ENCODE data around the gene RYR2. TPM values are rescaled to one million over a fixed set of nuclear protein-coding genes. Genes with fewer than 3 reads are reported as not detected.

Gene RYR2
- total RNA-seq, 2 experiments from 2014 or later = not detected

GRCh38 chr1:237760951-237761350, 719.0 kb downstream of the RYR2 start:
- ChIA-PET POLR2A (interaction anchor here (0.6 to 1.3 kb wide), 3 partner anchors 9 to 1221 kb away, joined by 3 read pairs; no protein-coding TSS in a partner anchor), CTCF (ENCODE audit: unreplicated experiment) (interaction anchor here (0.6 kb wide), 1 partner anchor 1669 kb away, joined by 4 read pairs; no protein-coding TSS in a partner anchor)
- H3K4me1 ChIP-seq (ENCODE audit: insufficient read depth, low read length, poor library complexity, severe bottlenecking) = no peaks in the 10 kb centered on the region
- no peak for DNase-seq (ENCODE audit: low spot score)
- no peaks in the 10 kb centered on the region for H3K36me3 ChIP-seq (ENCODE audit: insufficient read depth, low read length)
- H2AFZ ChIP-seq (ENCODE audit: low read length) = no peak overlapping the region
- no TSS peak for BruUV-seq (replicated peaks)
- no peak overlapping the region for H3K4me2 ChIP-seq (ENCODE audit: low read length)
- intact Hi-C loops (cut with micrococcal nuclease; ENCODE audit: unreplicated experiment) = no loop called here
- H3K9me2 ChIP-seq (ENCODE audit: insufficient read depth, low read length) = no peaks in the 10 kb centered on the region
- no peaks in the 10 kb centered on the region for H4K20me1 ChIP-seq (ENCODE audit: insufficient read depth, low read length)
- H3K9me3 ChIP-seq (ENCODE audit: low read length) = no peaks in the 10 kb centered on the region
- H3K4me3 ChIP-seq (ENCODE audit: low read depth, low read length, poor library complexity, severe bottlenecking) = no peak overlapping the region
- TF ChIP-seq CTCF (conservative IDR thresholded peaks at IDR 0.05; ENCODE audit: low read length) (no peak), EZH2phosphoT487 (IDR thresholded peaks at IDR 0.05; ENCODE audit: borderline replicate concordance, low read depth, low read length) (no peak)
- no peak overlapping the region for H3K27ac ChIP-seq (ENCODE audit: low read depth, low read length, poor library complexity, severe bottlenecking)
- no peaks in the 10 kb centered on the region for H3K79me2 ChIP-seq (ENCODE audit: insufficient read depth, low read depth, low read length)

- intact Hi-C loops (cut with micrococcal nuclease; ENCODE audit: unreplicated experiment) = no loop called here
- H3K4me3 ChIP-seq (ENCODE audit: low read depth, low read length, poor library complexity, severe bottlenecking) = no peak overlapping the region
- no peak overlapping the region for H3K27ac ChIP-seq (ENCODE audit: low read depth, low read length, poor library complexity, severe bottlenecking)
- H3K4me1 ChIP-seq (ENCODE audit: insufficient read depth, low read length, poor library complexity, severe bottlenecking) = no peaks in the 10 kb centered on the region
- no peaks in the 10 kb centered on the region for H3K79me2 ChIP-seq (ENCODE audit: insufficient read depth, low read depth, low read length)
- TF ChIP-seq CTCF (conservative IDR thresholded peaks at IDR 0.05; ENCODE audit: low read length) (no peak), EZH2phosphoT487 (IDR thresholded peaks at IDR 0.05; ENCODE audit: borderline replicate concordance, low read depth, low read length) (no peak)
- no TSS peak for BruUV-seq (replicated peaks)
- H3K36me3 ChIP-seq (ENCODE audit: insufficient read depth, low read length) = no peaks in the 10 kb centered on the region
- no peaks in the 10 kb centered on the region for H3K9me2 ChIP-seq (ENCODE audit: insufficient read depth, low read length)
- ChIA-PET CTCF (ENCODE audit: unreplicated experiment) (no interaction called here), POLR2A (no interaction called here)
- DNase-seq (ENCODE audit: low spot score) = no peak
- no peaks in the 10 kb centered on the region for H4K20me1 ChIP-seq (ENCODE audit: insufficient read depth, low read length)
- H3K4me2 ChIP-seq (ENCODE audit: low read length) = no peak overlapping the region
- no peak overlapping the region for H2AFZ ChIP-seq (ENCODE audit: low read length)
- H3K9me3 ChIP-seq (ENCODE audit: low read length) = no peaks in the 10 kb centered on the region
Measured at GRCh38 chr1:237763137-237763536, 721.2 kb downstream of the RYR2 start.

- POLR2A ChIA-PET = interaction anchor here (0.7 kb wide), 1 partner anchor 28 kb away, joined by 5 read pairs; no protein-coding TSS in a partner anchor
Measured at GRCh38 chr1:237763751-237764150, 721.8 kb downstream of the RYR2 start.

More at GRCh38 chr1:237763751-237764150, 721.8 kb downstream of the RYR2 start:
- BruUV-seq (replicated peaks) = no TSS peak
- Histone ChIP-seq H3K4me1 (ENCODE audit: insufficient read depth, low read length, poor library complexity, severe bottlenecking) (no peaks in the 10 kb centered on the region), H3K9me3 (ENCODE audit: low read length) (no peaks in the 10 kb centered on the region), H3K4me3 (ENCODE audit: low read depth, low read length, poor library complexity, severe bottlenecking) (no peak overlapping the region), H3K79me2 (ENCODE audit: insufficient read depth, low read depth, low read length) (no peaks in the 10 kb centered on the region), H2AFZ (ENCODE audit: low read length) (no peak overlapping the region), H3K27ac (ENCODE audit: low read depth, low read length, poor library complexity, severe bottlenecking) (no peak overlapping the region), H3K36me3 (ENCODE audit: insufficient read depth, low read length) (no peaks in the 10 kb centered on the region), H3K9me2 (ENCODE audit: insufficient read depth, low read length) (no peaks in the 10 kb centered on the region), H4K20me1 (ENCODE audit: insufficient read depth, low read length) (no peaks in the 10 kb centered on the region), H3K4me2 (ENCODE audit: low read length) (no peak overlapping the region)
- TF ChIP-seq EZH2phosphoT487 (IDR thresholded peaks at IDR 0.05; ENCODE audit: borderline replicate concordance, low read depth, low read length) = no peak
- TF ChIP-seq CTCF (conservative IDR thresholded peaks at IDR 0.05; ENCODE audit: low read length) = no peak
- CTCF ChIA-PET (ENCODE audit: unreplicated experiment) = no interaction called here
- intact Hi-C loops (cut with micrococcal nuclease; ENCODE audit: unreplicated experiment) = no loop called here
- no peak for DNase-seq (ENCODE audit: low spot score)
